ENCODE results near the gene ZNF160.

- TF ChIP-seq SUZ12 (IDR thresholded peaks at IDR 0.05; ENCODE audit: extremely low read depth, insufficient read depth, insufficient read length), result no peak
- TF ChIP-seq YY1 (IDR thresholded peaks at IDR 0.05; ENCODE audit: insufficient read depth, insufficient read length), result no peak
- no peak for TF ChIP-seq ZNF274 (IDR thresholded peaks at IDR 0.05; ENCODE audit: low read depth, low read length)
Observed at GRCh38 chr19:53041366-53041765, 61.9 kb downstream of the ZNF160 start.
